Activated T-helper 2 cell treated with anti-CD3 and anti-CD28 coated beads, Interferon-gamma antibody, Interleukin-2, Interleukin-4, amounts not matched to agents 10 μg/mL and 5 μg/mL and 100 μg/mL, durations not matched to agents 14 hours and 24 hours and 36 hours (primary cell): ENCODE data around the gene TYW1. TPM values are rescaled to one million over a fixed set of nuclear protein-coding genes. Genes with fewer than 3 reads are reported as not detected.
"Not testable (repeated sequence)": the region's sequence is repeated elsewhere in the genome, so short reads cannot be mapped to it uniquely, and the experiment has no call there.

Experiments used
- DNase-seq: peaks from one replicate; pipeline ENCODE4 v3.0.0; 2021; ENCODE audit warnings: low spot score
- H3K27ac Mint-ChIP-seq: one replicate; pipeline ENCODE4 v1.8.0; 2021; ENCODE audit warnings: mixed read lengths
- H3K27me3 Mint-ChIP-seq: one replicate; pipeline ENCODE4 v1.8.0; 2021; ENCODE audit warnings: low read depth, mixed read lengths
- H3K36me3 Mint-ChIP-seq: one replicate; pipeline ENCODE4 v1.8.0; 2021; ENCODE audit warnings: low read depth, mixed read lengths
- H3K4me1 Mint-ChIP-seq: one replicate; pipeline ENCODE4 v1.8.0; 2021; ENCODE audit warnings: low read depth, mixed read lengths
- H3K4me3 Mint-ChIP-seq: one replicate; pipeline ENCODE4 v1.8.0; 2021; ENCODE audit warnings: low read depth, mild to moderate bottlenecking, moderate library complexity, mixed read lengths
- H3K9me3 Mint-ChIP-seq: one replicate; pipeline ENCODE4 v1.8.0; 2021; ENCODE audit warnings: mixed read lengths
- intact Hi-C: fragments of 100-400 bp; cut with micrococcal nuclease; formaldehyde crosslinking; loops from one replicate; pipeline ENCODE4 v1.15.1; 2023
- total RNA-seq: library from RNA; stranded (reverse); gene quantifications from 2 replicates; pipeline ENCODE4 v1.2.3, GENCODE V29; 2022

The TYW1 gene
- total RNA-seq, 1 donor from 2014 or later, result 17.7 TPM

DNA sequence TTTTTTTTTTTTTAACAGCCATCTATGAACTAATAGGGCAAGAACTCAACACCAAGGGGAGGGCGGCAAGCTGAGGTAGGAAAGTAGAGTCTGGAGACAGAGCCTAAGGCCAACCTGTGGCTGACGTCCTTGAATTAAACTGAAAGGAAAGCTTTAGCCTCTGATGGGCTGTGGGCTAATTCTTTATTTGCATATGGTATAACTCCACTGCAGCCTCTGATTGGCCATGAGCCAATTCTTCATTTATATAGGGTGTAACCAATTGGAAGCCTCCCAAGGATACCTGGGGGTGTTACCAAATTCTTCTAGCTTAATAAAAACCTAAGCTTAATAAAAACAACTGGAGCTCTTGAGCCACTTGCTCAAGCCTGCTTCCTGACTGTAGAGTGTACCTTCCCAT is 10.3 kb downstream of the TYW1 start:
- no peaks in the 10 kb centered on the region for H3K9me3 Mint-ChIP-seq
- no peaks in the 10 kb centered on the region for H3K27me3 Mint-ChIP-seq
- H3K4me1 Mint-ChIP-seq, result peaks cover 3% of the 10 kb centered on the region
- H3K36me3 Mint-ChIP-seq, result peaks cover 70% of the 10 kb centered on the region
- H3K4me3 Mint-ChIP-seq, result no peak overlapping the region
- no peak overlapping the region for H3K27ac Mint-ChIP-seq
- DNase-seq, result no peak
- intact Hi-C loops, result no loop called here

DNA sequence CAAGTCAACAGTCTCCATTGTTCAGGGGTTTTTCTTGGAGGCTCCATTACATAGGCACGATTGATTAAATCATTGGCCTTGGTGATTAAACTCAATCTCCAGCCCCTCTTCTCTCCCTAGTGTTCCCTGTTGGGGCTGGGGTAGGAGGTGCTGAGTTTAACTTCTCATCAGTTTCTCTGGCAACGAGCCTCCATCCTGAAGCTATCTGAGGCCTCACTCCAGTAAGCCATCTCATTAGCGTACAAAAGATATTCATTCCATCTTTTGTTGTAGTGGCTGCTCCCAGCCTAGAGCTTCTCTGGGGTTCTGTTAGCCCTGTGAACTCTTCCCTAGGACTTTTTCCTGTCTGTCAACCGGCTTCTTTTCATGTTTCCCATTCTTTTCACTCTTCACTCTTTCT is 11.6 kb downstream of the TYW1 start:
- H3K36me3 Mint-ChIP-seq, result peaks cover 67% of the 10 kb centered on the region
- H3K4me1 Mint-ChIP-seq, result peaks cover 3% of the 10 kb centered on the region
- no peak for DNase-seq
- H3K27ac Mint-ChIP-seq, result no peak overlapping the region
- intact Hi-C loops, result no loop called here
- H3K4me3 Mint-ChIP-seq, result no peak overlapping the region
- H3K9me3 Mint-ChIP-seq, result no peaks in the 10 kb centered on the region
- no peaks in the 10 kb centered on the region for H3K27me3 Mint-ChIP-seq

DNA sequence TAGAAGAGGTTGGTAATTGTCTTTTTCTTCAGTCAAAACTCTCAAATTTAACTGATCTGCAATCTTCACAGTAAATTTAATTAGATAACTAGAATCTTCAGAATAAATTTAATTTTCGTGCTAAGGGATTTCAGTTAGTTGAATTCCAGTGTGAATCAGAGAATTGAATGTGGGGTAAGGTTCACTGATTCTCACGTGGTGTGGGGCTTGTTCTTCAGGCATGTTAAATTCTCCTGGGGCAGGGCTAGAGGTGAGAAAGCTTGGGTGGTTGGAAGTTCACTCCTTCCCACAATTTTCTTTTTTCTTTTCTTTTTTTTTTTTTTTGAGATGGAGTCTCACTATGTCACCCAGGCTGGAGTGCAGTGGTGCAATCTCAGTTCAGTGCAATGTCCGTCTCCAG is 13.0 kb downstream of the TYW1 start:
- H3K4me1 Mint-ChIP-seq, DNase-seq, H3K4me3 Mint-ChIP-seq, H3K27me3 Mint-ChIP-seq, H3K27ac Mint-ChIP-seq, intact Hi-C loops, H3K9me3 Mint-ChIP-seq: not testable (repeated sequence)
- peaks cover 68% of the 10 kb centered on the region for H3K36me3 Mint-ChIP-seq

DNA sequence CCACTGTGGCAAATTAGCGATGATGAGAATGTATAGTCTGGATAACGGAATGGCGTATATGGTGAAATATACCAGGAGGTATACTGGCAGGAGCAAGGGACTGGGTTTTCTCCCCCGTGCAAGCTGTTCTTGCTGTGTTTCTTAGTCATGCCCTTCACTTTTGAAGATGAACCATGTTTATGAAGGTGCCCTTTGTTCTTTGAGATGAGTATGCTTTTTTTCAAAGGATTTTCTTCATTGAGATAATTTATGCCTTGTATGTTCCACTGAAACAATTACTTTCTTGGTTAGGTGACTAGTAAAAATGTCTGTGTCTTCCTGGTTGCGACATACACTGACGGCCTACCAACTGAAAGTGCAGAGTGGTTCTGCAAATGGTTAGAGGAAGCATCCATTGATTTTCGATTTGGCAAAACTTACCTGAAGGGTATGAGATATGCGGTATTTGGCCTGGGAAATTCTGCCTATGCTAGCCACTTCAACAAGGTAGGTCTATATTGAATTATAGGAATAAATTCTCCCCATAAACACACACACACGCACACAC is 17.5 kb downstream of the TYW1 start:
- peaks cover 56% of the 10 kb centered on the region for H3K36me3 Mint-ChIP-seq
- H3K4me3 Mint-ChIP-seq, H3K9me3 Mint-ChIP-seq, H3K27me3 Mint-ChIP-seq, DNase-seq, H3K27ac Mint-ChIP-seq, H3K4me1 Mint-ChIP-seq, intact Hi-C loops: not testable (repeated sequence)

DNA sequence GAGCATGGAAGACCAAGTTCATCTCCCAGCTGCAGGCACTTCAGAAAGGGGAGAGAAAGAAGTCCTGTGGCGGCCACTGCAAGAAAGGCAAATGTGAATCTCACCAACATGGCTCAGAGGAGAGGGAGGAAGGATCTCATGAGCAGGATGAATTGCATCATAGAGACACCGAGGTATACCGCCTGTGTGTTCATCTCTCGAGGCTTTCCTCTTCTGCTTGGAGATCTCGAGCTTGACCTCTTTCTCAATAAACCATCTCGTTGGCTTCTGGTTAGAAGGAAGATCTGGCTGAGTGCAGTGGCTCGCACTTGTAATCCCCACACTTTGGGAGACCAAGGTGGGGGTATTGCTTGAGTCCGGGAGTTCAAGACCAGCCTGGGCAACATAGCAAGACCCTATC is 21.3 kb downstream of the TYW1 start:
- H3K4me3 Mint-ChIP-seq, H3K27me3 Mint-ChIP-seq, DNase-seq, intact Hi-C loops, H3K9me3 Mint-ChIP-seq: not testable (repeated sequence)
- Mint-ChIP-seq H3K27ac (peak overlapping the region; percentile 65), H3K4me1 (peaks cover 12% of the 10 kb centered on the region), H3K36me3 (peaks cover 67% of the 10 kb centered on the region)

DNA sequence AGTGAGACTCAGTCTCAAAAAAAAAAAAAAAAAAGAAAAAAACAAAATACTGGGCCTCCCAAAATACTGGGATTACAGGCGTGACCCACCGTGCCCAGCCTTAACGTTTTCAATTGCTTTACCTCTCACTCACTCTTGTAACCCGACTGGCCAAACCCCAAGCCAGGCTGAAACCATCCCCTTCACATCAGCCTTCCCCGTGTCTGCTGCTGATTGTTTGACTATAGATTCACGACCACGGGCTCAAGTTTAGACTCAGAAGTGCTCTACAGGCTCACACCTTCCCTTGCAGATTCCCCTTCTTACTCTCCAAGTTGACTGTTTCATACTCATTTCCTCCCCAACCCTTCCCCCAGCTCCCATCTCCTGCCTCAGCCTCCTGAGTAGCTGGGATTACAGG is 22.3 kb downstream of the TYW1 start:
- no peak for DNase-seq
- Mint-ChIP-seq H3K36me3 (peaks cover 63% of the 10 kb centered on the region), H3K4me3 (no peak overlapping the region), H3K27me3 (no peaks in the 10 kb centered on the region), H3K9me3 (no peaks in the 10 kb centered on the region), H3K4me1 (peaks cover 12% of the 10 kb centered on the region), H3K27ac (peak overlapping the region; percentile 8)
- intact Hi-C loops, result no loop called here

DNA sequence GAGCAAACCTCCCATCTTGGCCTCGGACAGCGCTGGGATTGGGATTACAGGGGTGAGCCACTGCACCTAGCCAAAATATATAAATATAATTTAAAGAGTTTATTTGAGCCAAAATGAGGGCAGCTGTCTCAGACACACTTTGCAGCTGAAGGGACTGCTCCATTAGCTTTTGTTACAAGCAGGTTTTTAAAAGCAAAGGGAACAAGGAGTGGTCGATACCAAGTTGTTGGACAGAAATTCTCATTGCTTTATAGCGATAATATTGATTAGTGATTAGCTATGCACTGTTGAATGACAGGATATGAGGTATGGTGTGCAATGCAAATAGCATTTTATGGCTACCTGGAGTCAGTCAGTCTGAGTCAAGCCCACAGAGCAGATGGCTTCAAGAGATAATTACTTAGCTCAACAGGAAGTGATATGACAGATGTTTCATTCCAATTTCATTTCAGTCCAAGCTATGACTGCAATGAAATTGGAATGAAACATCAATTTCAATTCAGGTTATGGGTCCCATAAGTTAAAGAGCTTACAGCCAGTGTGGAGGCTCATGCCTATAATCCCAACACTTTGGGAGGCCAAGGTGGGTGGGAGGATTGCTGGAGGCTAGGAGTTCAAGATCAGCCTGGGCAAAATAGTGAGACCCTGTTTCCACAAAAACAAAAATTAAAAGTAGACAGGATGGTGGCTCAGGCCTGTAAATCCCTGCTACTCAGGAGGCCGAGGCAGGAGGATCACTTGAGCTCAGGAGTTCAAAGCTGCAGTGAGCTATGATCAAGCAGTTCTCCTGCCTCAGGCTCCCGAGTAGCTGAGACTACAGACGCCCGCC is 23.1 kb downstream of the TYW1 start:
- Mint-ChIP-seq H3K4me1 (peaks cover 12% of the 10 kb centered on the region), H3K36me3 (peaks cover 63% of the 10 kb centered on the region), H3K4me3 (no peak overlapping the region), H3K27ac (peak overlapping the region; percentile 85), H3K9me3 (no peaks in the 10 kb centered on the region), H3K27me3 (no peaks in the 10 kb centered on the region)
- no peak for DNase-seq
- intact Hi-C loops, result no loop called here

DNA sequence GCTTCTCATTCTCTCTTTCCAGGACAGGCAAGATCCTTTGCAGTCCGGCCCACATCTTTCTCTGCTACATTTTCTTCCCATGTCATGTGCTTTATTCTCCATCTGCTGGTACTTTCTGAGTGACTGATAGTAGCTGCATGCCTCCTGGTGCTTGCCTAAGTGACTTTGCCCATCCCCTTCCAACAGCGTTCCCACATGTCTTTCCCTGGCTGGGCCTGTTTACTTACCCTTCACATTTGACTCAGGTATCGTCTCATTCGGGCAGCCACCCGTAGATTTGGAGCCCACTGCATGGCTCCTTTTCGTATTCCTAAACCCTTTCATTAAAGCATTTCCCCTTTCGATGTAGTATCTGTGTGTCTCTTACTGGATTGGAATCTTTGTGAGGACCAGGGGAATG is 24.6 kb downstream of the TYW1 start:
- Mint-ChIP-seq H3K27me3 (no peaks in the 10 kb centered on the region), H3K4me1 (peaks cover 12% of the 10 kb centered on the region), H3K36me3 (peaks cover 64% of the 10 kb centered on the region), H3K9me3 (no peaks in the 10 kb centered on the region), H3K27ac (peak overlapping the region; percentile 1), H3K4me3 (no peak overlapping the region)
- intact Hi-C loops, result no loop called here
- no peak for DNase-seq

DNA sequence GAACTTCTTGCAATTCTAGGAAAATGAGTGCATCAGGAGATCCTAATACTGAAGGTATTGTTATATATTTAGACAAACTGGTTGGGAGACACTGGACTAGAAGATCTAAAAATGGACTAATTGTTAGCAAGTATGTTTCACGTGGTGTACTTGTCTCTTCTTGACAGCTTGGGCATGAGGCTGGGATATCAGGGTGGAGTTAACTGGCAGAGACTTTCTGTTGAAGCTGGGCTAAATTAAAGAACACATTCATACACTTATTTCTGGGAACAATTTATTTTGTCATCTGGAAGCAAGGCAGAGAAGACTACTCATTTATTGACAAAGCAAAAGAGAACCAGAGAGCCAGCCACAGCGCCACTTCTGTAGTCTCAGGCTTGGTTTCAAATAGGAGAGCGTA is 25.9 kb downstream of the TYW1 start:
- no peak for DNase-seq
- H3K36me3 Mint-ChIP-seq, result peaks cover 63% of the 10 kb centered on the region
- H3K9me3 Mint-ChIP-seq, result no peaks in the 10 kb centered on the region
- intact Hi-C loops, result no loop called here
- no peak overlapping the region for H3K27ac Mint-ChIP-seq
- H3K4me1 Mint-ChIP-seq, result peaks cover 12% of the 10 kb centered on the region
- H3K27me3 Mint-ChIP-seq, result no peaks in the 10 kb centered on the region
- no peak overlapping the region for H3K4me3 Mint-ChIP-seq

DNA sequence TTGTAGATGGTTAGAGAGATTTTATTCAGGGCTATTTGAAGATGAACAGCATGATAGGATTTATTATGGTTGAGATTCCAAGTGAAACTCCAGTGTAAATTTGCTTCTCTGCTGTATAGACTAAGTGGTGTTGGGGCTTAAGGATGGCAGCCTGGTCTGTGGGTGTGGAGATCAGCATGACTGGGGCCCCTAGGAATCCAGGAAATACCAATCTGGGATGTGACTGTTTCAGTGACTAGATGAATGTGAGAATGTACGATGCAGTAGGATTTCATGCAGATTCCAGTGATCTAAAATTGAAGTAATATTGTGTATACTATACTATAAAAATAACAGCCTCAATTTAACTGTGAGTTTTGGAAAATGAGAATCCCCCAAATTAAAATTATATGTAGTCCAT is 28.8 kb downstream of the TYW1 start:
- Mint-ChIP-seq H3K36me3 (peaks cover 55% of the 10 kb centered on the region), H3K9me3 (peaks cover 11% of the 10 kb centered on the region)
- H3K4me3 Mint-ChIP-seq, H3K27me3 Mint-ChIP-seq, DNase-seq, intact Hi-C loops, H3K27ac Mint-ChIP-seq, H3K4me1 Mint-ChIP-seq: not testable (repeated sequence)

DNA sequence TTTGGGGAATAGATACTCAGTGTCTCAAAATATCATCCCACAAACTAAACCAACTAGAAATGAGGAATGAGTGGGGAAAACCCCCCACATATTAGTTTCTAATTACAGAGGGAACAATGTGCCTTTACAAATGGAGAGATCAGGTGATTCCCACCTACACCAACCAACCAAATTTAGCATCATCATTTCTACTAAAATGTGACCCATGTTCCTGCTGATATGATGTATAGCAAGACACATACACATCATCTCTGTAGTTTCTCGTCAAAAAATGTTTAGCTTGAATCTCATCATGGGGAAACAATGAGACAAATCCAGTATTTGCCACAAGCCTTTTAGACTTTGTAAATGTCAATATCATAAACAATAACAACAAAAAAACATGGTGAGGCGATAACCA is 35.1 kb downstream of the TYW1 start:
- intact Hi-C loops, DNase-seq, H3K27me3 Mint-ChIP-seq, H3K4me3 Mint-ChIP-seq, H3K4me1 Mint-ChIP-seq, H3K27ac Mint-ChIP-seq: not testable (repeated sequence)
- Mint-ChIP-seq H3K36me3 (peaks cover 50% of the 10 kb centered on the region), H3K9me3 (peaks cover 17% of the 10 kb centered on the region)

DNA sequence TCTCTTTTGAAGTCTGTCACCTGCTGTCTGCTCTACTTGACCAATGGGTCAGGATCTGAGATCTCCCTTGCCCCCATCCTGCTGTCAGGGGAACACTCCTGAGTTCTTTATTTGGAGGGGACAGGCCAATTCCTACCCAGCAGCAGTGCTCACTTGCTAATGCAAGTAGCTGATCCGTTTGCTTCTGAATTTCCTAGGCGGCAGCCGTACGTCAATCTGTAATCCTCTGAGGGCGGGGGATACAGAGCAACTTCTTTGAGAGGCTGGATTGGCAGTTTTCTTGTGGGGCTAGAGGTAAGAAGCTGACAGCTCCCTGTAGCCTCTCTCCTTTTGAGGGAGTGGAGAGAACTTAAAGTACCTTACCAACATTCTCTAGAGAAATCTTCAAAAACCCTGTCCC is 36.6 kb downstream of the TYW1 start:
- intact Hi-C loops, result no loop called here

DNA sequence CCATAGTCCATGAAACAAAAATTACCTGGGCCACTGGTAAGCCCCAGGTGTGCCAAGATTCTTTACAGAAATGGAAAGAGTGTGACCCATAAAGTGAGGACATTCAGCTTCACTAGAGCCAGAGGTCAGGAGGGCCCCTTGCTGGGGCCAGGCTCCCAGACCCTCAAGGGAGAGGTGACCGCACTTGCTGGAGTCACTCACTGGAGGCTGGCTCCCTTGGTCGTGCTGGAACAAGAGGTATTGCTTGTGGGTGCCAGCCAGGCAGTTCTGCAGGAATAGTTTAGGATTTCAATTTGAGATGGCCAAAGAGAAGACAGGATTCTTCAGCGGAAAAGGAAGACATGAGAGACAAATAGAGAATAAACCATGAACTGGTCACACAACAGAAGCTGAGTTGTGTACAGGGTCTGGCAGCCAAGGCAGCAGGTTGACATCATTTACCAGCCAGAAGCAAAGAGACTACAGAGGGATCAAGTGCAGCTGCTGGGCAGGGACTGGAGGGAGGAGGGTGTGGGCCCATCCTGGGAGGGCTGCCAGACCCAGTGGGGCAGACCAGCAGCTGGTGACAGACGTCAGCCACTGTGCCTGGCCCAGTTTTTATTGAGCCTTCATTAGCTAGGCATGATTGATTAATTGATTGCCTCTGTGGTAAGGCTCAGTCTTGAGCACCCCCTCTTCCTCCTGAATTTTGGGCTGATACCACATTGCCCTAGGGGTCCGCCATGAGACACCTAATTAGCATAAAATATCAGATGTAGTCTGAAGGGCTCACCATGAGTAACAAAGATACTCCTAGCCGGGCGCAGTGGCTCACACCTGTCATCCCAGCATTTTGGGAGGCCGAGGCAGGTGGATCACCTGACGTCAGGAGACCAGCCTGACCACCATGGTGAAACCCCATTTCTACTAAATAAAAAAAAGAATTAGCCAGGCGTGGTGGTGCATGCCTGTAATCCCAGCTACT is 40.1 kb downstream of the TYW1 start:
- H3K9me3 Mint-ChIP-seq, H3K27me3 Mint-ChIP-seq, DNase-seq, H3K27ac Mint-ChIP-seq, H3K4me1 Mint-ChIP-seq, H3K4me3 Mint-ChIP-seq, intact Hi-C loops: not testable (repeated sequence)
- peaks cover 29% of the 10 kb centered on the region for H3K36me3 Mint-ChIP-seq

More for the DNA sequence above, 36.6 kb downstream of the TYW1 start:
- Mint-ChIP-seq H3K4me3 (no peak overlapping the region), H3K27ac (no peak overlapping the region), H3K9me3 (peaks cover 17% of the 10 kb centered on the region), H3K27me3 (no peaks in the 10 kb centered on the region), H3K36me3 (peaks cover 47% of the 10 kb centered on the region), H3K4me1 (no peaks in the 10 kb centered on the region)
- DNase-seq, result no peak
